Heart left ventricle (tissue), 16 donors: ENCODE data around the gene EFNA5. TPM values are rescaled to one million over a fixed set of nuclear protein-coding genes. Genes with fewer than 3 reads are reported as not detected.

ENCODE experiments used
- ATAC-seq, 4 donors: fragments of 200-7000 bp; cut with Tn5 transposase; one replicate each; pipeline ENCODE4 v1.9.1; 2020 to 2022; ENCODE audit warnings: moderate library complexity in 4 of 4, mild to moderate bottlenecking in 3 of 4, moderate number of reproducible peaks in 1 of 4
- DNase-seq, 5 donors: peaks; one replicate each; pipeline ENCODE4 v3.0.0-alpha.2; 2020
- H3K27ac ChIP-seq, 12 donors: fragments of 200-600 bp; sonication (generic) in 4 of 12; one replicate each; pipeline versions ENCODE4 v1.5.0 to v1.8.0; 2016 to 2022; ENCODE audit warnings: mild to moderate bottlenecking in 2 of 12
- H3K27me3 ChIP-seq, 9 donors: fragments of 200-600 bp; sonication (generic) in 2 of 9; one replicate each; pipeline versions ENCODE4 v1.5.1 to v1.8.0; 2016 to 2022; ENCODE audit warnings: mild to moderate bottlenecking in 3 of 9
- H3K36me3 ChIP-seq, 9 donors: fragments of 200-600 bp; sonication (generic) in 2 of 9; one replicate each; pipeline versions ENCODE4 v1.5.0 to v1.8.0; 2018 to 2022; ENCODE audit warnings: mild to moderate bottlenecking in 2 of 9
- H3K4me1 ChIP-seq, 12 donors: fragments of 200-600 bp; sonication (generic) in 4 of 12; one replicate each; pipeline versions ENCODE4 v1.5.0 to v1.8.0; 2016 to 2022; ENCODE audit warnings: mild to moderate bottlenecking in 3 of 12
- H3K4me3 ChIP-seq, 12 donors: fragments of 200-600 bp; sonication (generic) in 4 of 12; one replicate each; pipeline versions ENCODE4 v1.5.0 to v1.8.0; 2017 to 2022; ENCODE audit warnings: mild to moderate bottlenecking in 9 of 12, moderate library complexity in 4 of 12
- H3K9me3 ChIP-seq, 12 donors: fragments of 200-600 bp; sonication (generic) in 4 of 12; one replicate each; pipeline versions ENCODE4 v1.5.0 to v1.8.0; 2016 to 2022; ENCODE audit warnings: mild to moderate bottlenecking in 1 of 12
- CTCF ChIP-seq, 12 donors: fragments of 200-600 bp; sonication (generic) in 4 of 12; IDR thresholded peaks; one replicate each; pipeline versions ENCODE4 v1.5.0 to v1.8.0; 2018 to 2022; ENCODE audit warnings: antibody characterized with exemption in 12 of 12, mild to moderate bottlenecking in 5 of 12
- POLR2A ChIP-seq, 2 donors: fragments of 450-650 bp; IDR thresholded peaks; one replicate each; pipeline ENCODE4 v1.6.1; 2017; ENCODE audit warnings: antibody characterized with exemption in 2 of 2, mild to moderate bottlenecking in 2 of 2, moderate library complexity in 2 of 2
- WGBS, 4 donors: extraction: QIAGEN DNeasy Blood & Tissue Kit in 2 of 4; methylation state at CpG; one replicate each; pipeline versions ENCODE4 v1.1.5 to v1.1.7; 2013 to 2018; 5-methylcytosine and 5-hydroxymethylcytosine counted together
- intact Hi-C, 10 donors: fragments of 100-400 bp; cut with DNase I; formaldehyde crosslinking; loops; one replicate each; pipeline versions ENCODE4 v1.11.1 to v1.14.2; 2022
- polyA plus RNA-seq, 2 donors: library from polyadenylated mRNA; stranded (reverse); fragments of 200-250 nt; gene quantifications; one replicate each; pipeline ENCODE4 v1.2.3, GENCODE V29; 2013
- total RNA-seq, 9 donors: library from RNA; depleted of rRNA in 2 of 9; stranded (reverse); fragments of >200 nt in 2 of 9; fragmentation: NEBNext Ultra II Directional in 3 of 9; extraction: Animal tissue kit (Norgen Biotek cat#: 25700) in 3 of 9; gene quantifications; one replicate each; pipeline versions ENCODE4 v1.1.0 to v1.2.4, GENCODE V29; 2016 to 2023
- donor health status: ischemic (EF 13 %, LVEDD 7.1; RV severe dilation, severe dysfunction).
- donor health status: healthy with polysubstance abuse.
- donor health status: DM: no; HTN: yes; CAD: no.
- donor health status: DM: no; HTN: no; CAD: no.
- donor health status: ischemic (EF 25% LVEDD 6.9; RV normal size, moderate dysfunction).
- donor health status: ischemic (EF 25% LVEDD 5.7; RV mildly dilated, moderate dysfunction).
- donor health status: healthy.
- donor health status: DM: yes; HTN: yes; CAD: no.
- donor health status: ischemic (EF 35%, LVEDD 5.7; RV mildly dilated, moderate dysfunction).
- donor health status: nonischemic (EF 11% LVEDD 7.7; RV severe dilation, severe dysfunction).
- donor health status: DM: yes; HTN: yes; CAD: no.
- donor health status: PGD.
- donor health status: ischemic (EF 29% LVEDD 5.4; RV normal size, mild dysfunction).
- donor health status: nonischemic (EF 23%, LVEDD 6.1; RV moderate dilation, normal function).

EFNA5 gene
- total and polyA plus RNA-seq, 11 donors: 6.1 to 58.4 (median 28.3) TPM

- ATAC-seq: peak in 3 of 4 donors; percentile 12 to 55 (median 45)
- TF ChIP-seq CTCF (IDR thresholded peaks at IDR 0.05) (no peak), POLR2A (IDR thresholded peaks at IDR 0.05) (no peak)
- 45 to 54% (median 48%) methylated on average over 9 of the region's 9 CpGs for WGBS, 4 donors
- Histone ChIP-seq H3K27me3 (no peaks in the 10 kb centered on the region), H3K36me3 (no peaks in the 10 kb centered on the region), H3K27ac (peak overlapping the region in 2 of 12 donors; percentile 19 to 23), H3K4me1 (peaks cover 0 to 43% (median 9%) of the 10 kb centered on the region in 12 donors), H3K9me3 (no peaks in the 10 kb centered on the region), H3K4me3 (no peak overlapping the region)
- DNase-seq: no peak
- intact Hi-C loops: no loop called here
Observed at GRCh38 chr5:107607671-107608345, 62.9 kb downstream of the EFNA5 start.

- H3K36me3 ChIP-seq: no peaks in the 10 kb centered on the region
- no peak for ATAC-seq
- no peaks in the 10 kb centered on the region for H3K9me3 ChIP-seq
- peak overlapping the region in 1 of 12 donors; percentile 19 for H3K27ac ChIP-seq
- WGBS, 4 donors: 81 to 89% (median 85%) methylated on average over 6 of the region's 6 CpGs
- intact Hi-C loops: no loop called here
- no peak for TF ChIP-seq POLR2A (IDR thresholded peaks at IDR 0.05)
- TF ChIP-seq CTCF (IDR thresholded peaks at IDR 0.05): no peak
- DNase-seq: no peak
- no peak overlapping the region for H3K4me3 ChIP-seq
- no peaks in the 10 kb centered on the region for H3K27me3 ChIP-seq
- H3K4me1 ChIP-seq: peaks cover 0 to 46% (median 8%) of the 10 kb centered on the region in 12 donors
Observed at GRCh38 chr5:107607196-107607595, 63.5 kb downstream of the EFNA5 start.

- intact Hi-C loops: no loop called here
- Histone ChIP-seq H3K27ac (no peak overlapping the region), H3K36me3 (no peaks in the 10 kb centered on the region), H3K9me3 (no peaks in the 10 kb centered on the region), H3K27me3 (no peaks in the 10 kb centered on the region), H3K4me1 (peaks cover 0 to 53% (median 7%) of the 10 kb centered on the region in 12 donors), H3K4me3 (no peak overlapping the region)
- WGBS, 4 donors: 40 to 54% (median 46%) methylated on average over 2 of the region's 2 CpGs
- DNase-seq (no peak), ATAC-seq (no peak)
- TF ChIP-seq POLR2A (IDR thresholded peaks at IDR 0.05): no peak
- no peak for TF ChIP-seq CTCF (IDR thresholded peaks at IDR 0.05)
Observed at GRCh38 chr5:107605596-107606125, 65.1 kb downstream of the EFNA5 start.

- Histone ChIP-seq H3K27me3 (no peaks in the 10 kb centered on the region), H3K4me1 (peaks cover 0 to 59% (median 7%) of the 10 kb centered on the region in 12 donors), H3K9me3 (no peaks in the 10 kb centered on the region), H3K36me3 (no peaks in the 10 kb centered on the region), H3K4me3 (peak overlapping the region in 2 of 12 donors; percentile 7 to 19), H3K27ac (peak overlapping the region in 2 of 12 donors; percentile 24 to 28)
- DNase-seq (no peak), ATAC-seq (no peak)
- intact Hi-C loops: loop anchor here in 1 of 10 donors (5.0 kb wide), 1 partner anchor 67 kb away; the partner anchor contains the start of gene EFNA5
- no peak for TF ChIP-seq POLR2A (IDR thresholded peaks at IDR 0.05)
- TF ChIP-seq CTCF (IDR thresholded peaks at IDR 0.05): no peak
- WGBS, 4 donors: 36 to 60% (median 52%) methylated on average over 3 of the region's 3 CpGs
Observed at GRCh38 chr5:107604990-107605389, 65.7 kb downstream of the EFNA5 start.
